Endothelial cell of umbilical vein (primary cell): ENCODE results near the gene NTF4. TPM values are rescaled to one million over a fixed set of nuclear protein-coding genes. Genes with fewer than 3 reads are reported as not detected.

ENCODE experiments used
- BruUV-seq: library from RNA; stranded (reverse); fragments of 400-500 nt; replicated peaks from 2 replicates; lab custom pipeline; 2021; lab: Mats Ljungman, UMichigan
- CTCF ChIA-PET: fragments of 300-600, 350-600 bp; sonication (Branson Sonifier 250); formaldehyde crosslinking; loops from one replicate; lab custom pipeline; 2021; ENCODE audit warnings: antibody characterized with exemption, inconsistent platforms; lab: Charles Lee
- POLR2A ChIA-PET: fragments of 300-600, 350-600 bp; sonication (Branson Sonifier 250); formaldehyde crosslinking; loops from one replicate; lab custom pipeline; 2021; ENCODE audit warnings: antibody characterized with exemption, inconsistent platforms; lab: Charles Lee
- DNase-seq: peaks from one replicate; pipeline ENCODE4 v3.0.0-alpha.2; 2011; ENCODE audit warnings: low read depth, low spot score
- FAIRE-seq: peaks from 2 replicates; lab custom pipeline; 2011; peaks lifted over from hg19 to GRCh38; lab: Jason Lieb, UNC
- H2AFZ ChIP-seq: 2 replicates; pipeline ENCODE4 v1.6.0; 2012; ENCODE audit warnings: low read depth, low read length, control low read depth, inconsistent platforms
- H3K27ac ChIP-seq: 2 replicates; pipeline ENCODE4 v1.5.1; 2011; ENCODE audit warnings: low read depth, mild to moderate bottlenecking, control low read depth, low read length, moderate library complexity; ENCODE audit not compliant: insufficient read depth
- H3K27me3 ChIP-seq, 2 experiments: 2 replicates each; pipeline versions ENCODE4 v1.6.0 to v1.6.1; 2011; ENCODE audit warnings: low read length in 2 of 2, mixed read lengths in 1 of 2; ENCODE audit not compliant: control insufficient read depth in 2 of 2, insufficient read depth in 2 of 2
- H3K36me3 ChIP-seq, 2 experiments: 2 replicates in 1 of 2; 3 replicates in 1 of 2; pipeline ENCODE4 v1.5.1; 2011; ENCODE audit warnings: low read length in 2 of 2, mild to moderate bottlenecking in 1 of 2, moderate library complexity in 1 of 2; ENCODE audit not compliant: control insufficient read depth in 2 of 2, insufficient read depth in 2 of 2; ENCODE audit errors: extremely low read depth in 1 of 2
- H3K4me1 ChIP-seq: 3 replicates; pipeline ENCODE4 v1.5.1; 2011; ENCODE audit warnings: mild to moderate bottlenecking, low read length; ENCODE audit not compliant: control insufficient read depth, insufficient read depth; ENCODE audit errors: extremely low read depth
- H3K4me2 ChIP-seq: 2 replicates; pipeline ENCODE4 v1.6.1; 2011; ENCODE audit warnings: low read length, control low read depth, mixed read lengths; ENCODE audit not compliant: insufficient read depth
- H3K4me3 ChIP-seq, 3 experiments: fragments of 200-600 bp in 1 of 3; sonication (generic), shearing (Covaris generic) in 1 of 3; replicated peaks in 1 of 3; 2 replicates each; pipeline ENCODE4 v1.5.1; 2011 to 2016; ENCODE audit warnings: control low read depth in 3 of 3, low read length in 3 of 3, mild to moderate bottlenecking in 2 of 3, inconsistent platforms in 1 of 3, low read depth in 1 of 3, moderate library complexity in 1 of 3; ENCODE audit not compliant: insufficient read depth in 1 of 3
- H3K79me2 ChIP-seq: 2 replicates; pipeline ENCODE4 v1.6.0; 2012; ENCODE audit warnings: low read length, inconsistent platforms; ENCODE audit not compliant: control insufficient read depth, insufficient read depth
- H3K9ac ChIP-seq: replicated peaks from 2 replicates; pipeline ENCODE3; 2011; ENCODE audit warnings: low read length, control low read depth; ENCODE audit not compliant: insufficient read depth; ENCODE audit errors: extremely low read depth
- H3K9me1 ChIP-seq: replicated peaks from 3 replicates; pipeline ENCODE4 v1.6.0; 2011; ENCODE audit warnings: mild to moderate bottlenecking, low read length; ENCODE audit not compliant: control insufficient read depth, insufficient read depth; ENCODE audit errors: extremely low read depth
- H3K9me3 ChIP-seq: replicated peaks from 2 replicates; pipeline ENCODE4 v1.5.1; 2012; ENCODE audit warnings: low read length, inconsistent platforms; ENCODE audit not compliant: control insufficient read depth, insufficient read depth
- H4K20me1 ChIP-seq: replicated peaks from 2 replicates; pipeline ENCODE3; 2011; ENCODE audit warnings: mild to moderate bottlenecking, low read length; ENCODE audit not compliant: control insufficient read depth, insufficient read depth; ENCODE audit errors: extremely low read depth
- CTCF ChIP-seq, 2 donors: IDR thresholded peaks; 1 replicate in 1 of 2; 2 replicates in 1 of 2; pipeline ENCODE4 v1.5.1; 2011; ENCODE audit warnings: low read length in 2 of 2, mild to moderate bottlenecking in 2 of 2, moderate library complexity in 2 of 2, control low read depth in 1 of 2, inconsistent platforms in 1 of 2, low read depth in 1 of 2; ENCODE audit not compliant: insufficient read depth in 1 of 2; ENCODE audit errors: extremely low read depth in 1 of 2
- EZH2 ChIP-seq: IDR thresholded peaks from 2 replicates; pipeline ENCODE4 v1.6.1; 2012; ENCODE audit warnings: borderline replicate concordance, low read depth, mild to moderate bottlenecking, moderate library complexity, low read length, inconsistent platforms; ENCODE audit not compliant: severe bottlenecking
- FOS ChIP-seq: IDR thresholded peaks from 2 replicates; pipeline ENCODE4 v1.6.1; 2011; ENCODE audit warnings: mild to moderate bottlenecking, low read length, moderate library complexity, borderline replicate concordance; ENCODE audit not compliant: insufficient read depth
- GATA2 ChIP-seq: IDR thresholded peaks from 2 replicates; pipeline ENCODE4 v1.7.0; 2011; ENCODE audit warnings: low read depth, mild to moderate bottlenecking, moderate library complexity, mixed read lengths, low read length; ENCODE audit not compliant: insufficient read length, insufficient read depth
- JUN ChIP-seq: IDR thresholded peaks from 2 replicates; pipeline ENCODE4 v1.6.1; 2011; ENCODE audit warnings: borderline replicate concordance, low read depth; ENCODE audit not compliant: insufficient read length, insufficient read depth
- MAX ChIP-seq: IDR thresholded peaks from 2 replicates; pipeline ENCODE4 v1.6.1; 2011; ENCODE audit not compliant: insufficient read depth, insufficient read length
- MYC ChIP-seq: IDR thresholded peaks from one replicate; pipeline ENCODE4 v1.6.1; 2011; ENCODE audit warnings: mild to moderate bottlenecking, low read depth, low read length
- POLR2A ChIP-seq: IDR thresholded peaks from 2 replicates; pipeline ENCODE4 v1.6.1; 2012; ENCODE audit warnings: low read depth, mild to moderate bottlenecking, control low read depth, low read length
- POLR2AphosphoS5 ChIP-seq: IDR thresholded peaks from 2 replicates; pipeline ENCODE4 v1.6.1; 2012; ENCODE audit warnings: low read depth, mild to moderate bottlenecking, control low read depth, low read length, moderate library complexity; ENCODE audit not compliant: insufficient read depth
- dilution Hi-C: fragments of 300-500 bp; cut with MboI; formaldehyde crosslinking; loops from one replicate; pipeline ENCODE4 v1.15.0; 2019; ENCODE audit warnings: low sequenced_read_pairs; ENCODE audit not compliant: extremely low pct_ligation_motif_present
- intact Hi-C: fragments of 100-400 bp; cut with micrococcal nuclease; formaldehyde crosslinking; loops from one replicate; pipeline ENCODE4 v1.10.0; 2022
- polyA plus RNA-seq, 4 experiments: library from polyadenylated mRNA; depleted of rRNA in 3 of 4; stranded (reverse) in 3 of 4; unstranded in 1 of 4; fragments of >200 nt; gene quantifications; 2 replicates each; pipeline versions ENCODE4 v1.2.1 to v1.2.3, GENCODE V29; 2011 to 2012; ENCODE audit warnings: missing spikeins in 1 of 4
- total RNA-seq: library from RNA; stranded (reverse); gene quantifications from 2 replicates; pipeline ENCODE4 v1.2.3, GENCODE V29; 2021

Gene NTF4
- total and polyA plus RNA-seq, 2 donors (not counting 3 experiments of a cell fraction or from before 2014, with no cell fraction given): not detected

- DNase-seq: no peak
- ChIA-PET POLR2A (no interaction called here), CTCF (interaction anchor here (0.8 to 5.4 kb wide), 4 partner anchors 12 to 25 kb away, joined by 3 to 37 read pairs (median 6); no protein-coding TSS in a partner anchor)
- no peak overlapping the region for H3K9ac ChIP-seq
- no peaks in the 10 kb centered on the region for H3K79me2 ChIP-seq
- TF ChIP-seq EZH2: no peak
- no peak for TF ChIP-seq JUN
- TF ChIP-seq POLR2A: no peak
- TF ChIP-seq MYC: no peak
- no peak for TF ChIP-seq CTCF (IDR thresholded peaks at IDR 0.05; ENCODE audit: extremely low read depth in 1 of 2, insufficient read depth in 1 of 2, low read depth in 1 of 2, low read length in 2 of 2)
- TF ChIP-seq MAX: no peak
- no peak for TF ChIP-seq POLR2AphosphoS5
- no peak for TF ChIP-seq GATA2
- no peak for TF ChIP-seq FOS
- H3K4me1 ChIP-seq: peaks cover 10% of the 10 kb centered on the region
- H3K9me1 ChIP-seq: no peaks in the 10 kb centered on the region
- peaks cover 0 to 5% of the 10 kb centered on the region in 2 experiments for H3K27me3 ChIP-seq
- intact Hi-C loops: no loop called here
- H3K27ac ChIP-seq: no peak overlapping the region
- FAIRE-seq: no peak
- dilution Hi-C loops: no loop called here
- no peaks in the 10 kb centered on the region for H4K20me1 ChIP-seq
- BruUV-seq: no TSS peak
- H3K4me2 ChIP-seq: no peak overlapping the region
- H3K4me3 ChIP-seq: no peak overlapping the region
- H3K9me3 ChIP-seq: no peaks in the 10 kb centered on the region
- no peak overlapping the region for H2AFZ ChIP-seq
- peaks cover 0 to 6% of the 10 kb centered on the region in 2 experiments for H3K36me3 ChIP-seq
Measured at GRCh38 chr19:49020342-49020741, 44.3 kb downstream of the NTF4 start.
